Motor neuron (in vitro differentiated cells): ENCODE results near the gene MZB1. TPM values are rescaled to one million over a fixed set of nuclear protein-coding genes. Genes with fewer than 3 reads are reported as not detected.
A peak's percentile ranks its signal among the peaks of the same experiment; 100 is the strongest.
"Not testable (repeated sequence)": the region's sequence is repeated elsewhere in the genome, so short reads cannot be mapped to it uniquely, and the experiment has no call there.

Source experiments
- ATAC-seq, 8 experiments: fragments of 200-7000 bp; cut with Tn5 transposase; replicated peaks in 6 of 8; 2 replicates each; pipeline ENCODE4 v1.8.0; 2021; ENCODE audit warnings: mild to moderate bottlenecking in 8 of 8, moderate library complexity in 8 of 8
- H3K27ac ChIP-seq, 2 donors: fragments of 250-450 bp; sonication (Bioruptor Pico); 2 replicates each; pipeline ENCODE4 v1.9.0; 2021; ENCODE audit warnings: antibody characterized with exemption in 2 of 2, mild to moderate bottlenecking in 2 of 2, moderate library complexity in 1 of 2
- H3K4me1 ChIP-seq, 2 donors: fragments of 250-450 bp; sonication (Bioruptor Pico); replicated peaks in 1 of 2; 2 replicates each; pipeline ENCODE4 v1.6.1; 2021; ENCODE audit warnings: antibody characterized with exemption in 2 of 2, mild to moderate bottlenecking in 2 of 2, moderate library complexity in 1 of 2
- H3K4me3 ChIP-seq, 5 donors: fragments of 250-450 bp; sonication (Bioruptor Pico); 2 replicates each; pipeline ENCODE4 v1.9.0; 2021; ENCODE audit warnings: antibody characterized with exemption in 5 of 5, mild to moderate bottlenecking in 5 of 5, moderate library complexity in 4 of 5
- WGBS, 10 experiments: fragments of 450-650 bp; shearing (Covaris generic); methylation state at CpG; one replicate each; pipeline ENCODE4 v1.0.0; 2022; 5-methylcytosine and 5-hydroxymethylcytosine counted together
- in situ Hi-C, 9 experiments: fragments of 400-800 bp; cut with MboI; loops; one replicate each; pipeline ENCODE4 v1.15.0; 2021; ENCODE audit warnings: low sequenced_read_pairs in 9 of 9, low pct_unique_long_range_greater_than_20kb in 2 of 9; ENCODE audit not compliant: unreplicated experiment in 9 of 9
- total RNA-seq, 8 experiments: library from RNA; unstranded; fragments of 300-600 nt; gene quantifications; 2 replicates each; pipeline versions ENCODE4 v1.2.3 to v1.2.4, GENCODE V29; 2022

MZB1 gene
- total RNA-seq, 8 experiments from 2014 or later = 0.18 to 0.97 (median 0.44) TPM

DNA sequence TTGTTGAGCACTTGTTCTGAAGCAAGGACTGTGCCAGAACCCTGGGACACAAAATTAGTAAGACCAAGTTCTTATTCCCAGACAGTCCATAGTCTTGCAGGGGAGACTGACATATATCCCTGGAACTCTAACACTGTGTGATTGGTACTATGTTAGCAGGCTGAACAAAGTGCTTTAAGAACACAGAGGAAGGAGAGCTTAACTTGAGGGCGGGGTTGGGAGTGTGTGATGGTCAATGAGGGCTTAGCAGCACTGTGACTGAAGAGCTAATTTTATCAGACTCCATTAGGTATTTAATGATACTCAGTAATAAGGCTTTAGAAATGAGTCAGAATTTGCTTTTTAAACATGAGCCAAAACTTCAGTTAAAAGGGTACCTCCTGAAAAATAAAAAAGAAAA lies 29.1 kb upstream of the MZB1 start:
- in situ Hi-C loops = no loop called here
- 43 to 100% (median 77%) methylated on average over 1 of the region's 1 CpG; no CpG with 5 or more reads in 2 of the 10 experiments for WGBS, 10 experiments
- H3K27ac ChIP-seq = no peak overlapping the region
- no peak for ATAC-seq
- H3K4me1 ChIP-seq = peaks cover 11 to 18% of the 10 kb centered on the region in 2 donors
- no peak overlapping the region for H3K4me3 ChIP-seq

DNA sequence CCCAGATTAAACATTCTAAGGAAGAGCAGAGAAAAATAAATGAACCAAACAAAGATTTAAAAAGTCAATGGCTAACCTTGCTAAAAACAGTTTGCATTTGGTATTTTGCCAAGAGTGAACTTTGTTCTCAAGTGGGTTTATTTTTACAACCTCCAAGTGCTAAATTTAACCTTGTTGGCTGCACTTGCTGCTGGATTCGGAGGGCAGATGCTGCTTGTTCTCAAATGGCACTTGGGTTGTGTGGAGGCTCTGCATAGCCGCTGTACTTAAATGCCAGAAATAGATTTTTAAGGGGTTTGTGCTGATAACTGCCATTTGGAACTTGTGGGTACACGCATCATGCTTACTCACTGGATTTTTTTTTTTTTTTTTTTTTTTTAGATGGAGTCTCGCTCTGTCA lies 27.5 kb upstream of the MZB1 start:
- in situ Hi-C loops = no loop called here
- no peak for ATAC-seq
- Histone ChIP-seq H3K4me3 (no peak overlapping the region), H3K27ac (no peak overlapping the region), H3K4me1 (peaks cover 11 to 14% of the 10 kb centered on the region in 2 donors)
- WGBS, 10 experiments = 50 to 100% (median 84%) methylated on average over 1 to 4 of the region's 4 CpGs; no CpG with 5 or more reads in 1 of the 10 experiments

DNA sequence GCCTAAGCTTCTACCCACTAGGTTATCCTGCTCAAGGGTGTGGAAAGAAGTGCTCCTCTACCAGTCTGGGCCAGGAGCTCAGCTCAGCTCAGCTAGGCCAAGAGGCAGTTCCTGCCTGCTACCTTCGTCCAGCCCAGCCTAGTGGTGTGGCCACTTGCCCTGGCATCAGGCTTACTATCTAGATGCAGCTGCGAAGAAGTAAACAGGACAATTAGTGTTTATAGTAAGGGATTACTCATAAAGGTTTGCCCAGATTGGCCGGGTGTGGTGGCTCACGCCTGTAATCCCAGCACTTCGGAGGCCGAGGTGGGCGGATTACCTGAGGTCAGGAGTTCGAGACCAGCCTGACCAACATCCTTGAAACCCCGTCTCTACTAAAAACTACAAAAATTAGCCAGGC lies 26.9 kb upstream of the MZB1 start:
- in situ Hi-C loops = no loop called here
- ATAC-seq = no peak
- H3K4me3 ChIP-seq = no peak overlapping the region
- H3K27ac ChIP-seq = no peak overlapping the region
- H3K4me1 ChIP-seq = peaks cover 12 to 14% of the 10 kb centered on the region in 2 donors
- WGBS, 10 experiments = 91 to 100% (median 95%) methylated on average over 1 to 8 of the region's 9 CpGs; no CpG with 5 or more reads in 3 of the 10 experiments

DNA sequence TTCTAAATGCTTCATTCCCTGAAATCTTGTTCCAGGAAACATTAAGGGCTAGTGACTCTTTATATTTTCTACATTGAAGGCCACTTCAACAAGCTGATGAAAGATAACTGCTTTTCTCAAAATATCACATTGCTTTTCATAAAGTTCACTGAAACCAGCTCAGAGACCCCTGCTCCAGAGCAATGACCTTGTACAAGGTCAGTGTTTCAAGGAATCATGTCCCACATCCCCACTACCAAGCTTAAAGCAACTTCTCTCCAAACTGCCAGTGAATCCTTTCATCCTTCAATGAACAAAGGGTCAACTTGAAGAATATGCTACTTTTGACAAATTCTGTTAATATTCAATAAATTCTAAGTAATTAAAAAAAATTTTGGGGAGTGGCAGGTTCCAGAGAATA lies 26.2 kb upstream of the MZB1 start:
- no peak overlapping the region for H3K27ac ChIP-seq
- ATAC-seq = no peak
- no peak overlapping the region for H3K4me3 ChIP-seq
- in situ Hi-C loops = no loop called here
- H3K4me1 ChIP-seq = peaks cover 14 to 20% of the 10 kb centered on the region in 2 donors

DNA sequence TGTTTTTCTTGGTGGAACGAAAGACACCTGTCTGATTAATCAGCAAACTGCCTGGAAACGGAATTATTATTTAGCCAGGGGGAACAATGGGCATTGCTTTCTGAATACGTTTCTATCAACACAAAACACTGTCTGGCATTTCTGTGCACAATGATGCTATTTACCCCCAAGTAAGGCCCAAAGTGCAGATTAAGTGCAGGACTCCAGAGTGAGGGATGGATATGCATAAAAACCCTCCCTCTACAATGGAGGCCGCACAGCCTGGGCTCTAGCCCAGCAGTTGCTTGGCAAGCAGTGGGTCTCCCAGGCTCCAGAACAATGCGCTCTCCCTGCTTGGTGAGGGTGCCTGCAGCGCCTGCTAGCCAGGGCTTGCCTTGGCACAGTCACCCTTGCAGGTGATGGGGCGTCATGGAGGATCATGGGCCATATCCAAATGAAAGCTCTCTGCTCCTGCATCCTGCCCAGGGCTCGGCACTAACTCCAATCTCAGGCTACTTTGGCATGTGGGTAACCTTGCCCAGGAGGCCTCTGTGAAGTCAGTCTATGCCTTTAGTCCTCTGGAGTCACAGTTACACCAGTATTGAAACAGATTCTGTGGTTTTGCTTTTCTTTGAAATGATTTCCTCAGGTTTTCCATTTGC lies 25.6 kb upstream of the MZB1 start:
- Histone ChIP-seq H3K27ac (no peak overlapping the region), H3K4me3 (no peak overlapping the region), H3K4me1 (peaks cover 14 to 21% of the 10 kb centered on the region in 2 donors)
- WGBS, 10 experiments = 40 to 92% (median 76%) methylated on average over 1 to 6 of the region's 8 CpGs
- in situ Hi-C loops = no loop called here
- peak in 6 of 8 experiments; percentile 36 to 92 (median 68) for ATAC-seq

DNA sequence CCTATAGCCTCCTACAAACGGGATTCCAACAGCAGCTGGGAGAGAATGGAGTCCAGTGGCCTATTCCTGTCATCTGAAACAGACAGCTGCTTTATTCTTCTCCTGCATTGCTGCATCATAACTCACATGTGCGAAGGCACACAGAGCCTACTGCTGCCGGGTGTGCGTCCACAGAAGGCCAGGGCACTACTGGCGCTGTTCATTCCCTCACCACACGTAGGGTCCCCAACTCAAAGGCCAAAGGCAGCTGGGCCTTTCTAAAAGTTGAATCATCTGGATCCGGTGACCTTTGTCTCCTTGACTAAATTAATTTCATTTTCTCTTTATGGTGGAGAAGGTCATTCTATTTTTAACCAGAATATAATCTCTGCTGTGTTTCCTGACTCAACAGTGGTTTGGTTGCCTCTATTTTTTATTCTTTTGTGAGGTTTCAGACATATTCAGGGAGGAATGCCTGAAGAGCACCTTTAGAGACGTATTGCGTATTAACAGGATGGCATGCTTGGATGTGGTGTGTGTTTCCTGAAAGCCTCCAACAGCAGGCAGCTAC lies 24.9 kb upstream of the MZB1 start:
- H3K4me3 ChIP-seq = no peak overlapping the region
- peak overlapping the region in 1 of 2 donors; percentile 46 for H3K27ac ChIP-seq
- H3K4me1 ChIP-seq = peaks cover 14 to 21% of the 10 kb centered on the region in 2 donors
- ATAC-seq = peak in 4 of 8 experiments; percentile 44 to 62 (median 48)
- 83 to 100% (median 100%) methylated on average over 1 to 9 of the region's 9 CpGs; no CpG with 5 or more reads in 1 of the 10 experiments for WGBS, 10 experiments
- in situ Hi-C loops = no loop called here

DNA sequence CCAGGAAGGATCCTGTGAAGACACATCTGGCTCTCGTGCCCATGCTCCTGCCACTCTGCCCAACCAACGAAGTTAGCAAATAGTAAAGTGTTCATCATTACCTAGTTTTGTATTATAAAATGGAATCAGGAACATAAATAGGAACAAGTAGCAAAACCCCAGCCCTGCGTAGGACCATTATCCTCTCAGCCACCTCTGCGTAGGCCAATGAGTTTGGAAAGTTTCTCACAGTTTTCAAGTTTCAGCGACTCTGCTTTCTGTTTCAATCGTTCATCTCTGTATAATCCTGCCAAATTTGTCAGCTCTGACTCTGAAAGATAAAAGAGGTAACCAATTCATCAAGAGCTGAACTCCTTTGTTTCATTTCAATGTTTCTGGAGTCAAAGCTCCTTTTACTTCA lies 24.2 kb upstream of the MZB1 start:
- no peak for ATAC-seq
- Histone ChIP-seq H3K4me1 (peaks cover 14 to 21% of the 10 kb centered on the region in 2 donors), H3K27ac (no peak overlapping the region), H3K4me3 (no peak overlapping the region)
- in situ Hi-C loops = no loop called here
- WGBS, 10 experiments = 86 to 100% (median 90%) methylated on average over 1 to 6 of the region's 6 CpGs; no CpG with 5 or more reads in 1 of the 10 experiments

DNA sequence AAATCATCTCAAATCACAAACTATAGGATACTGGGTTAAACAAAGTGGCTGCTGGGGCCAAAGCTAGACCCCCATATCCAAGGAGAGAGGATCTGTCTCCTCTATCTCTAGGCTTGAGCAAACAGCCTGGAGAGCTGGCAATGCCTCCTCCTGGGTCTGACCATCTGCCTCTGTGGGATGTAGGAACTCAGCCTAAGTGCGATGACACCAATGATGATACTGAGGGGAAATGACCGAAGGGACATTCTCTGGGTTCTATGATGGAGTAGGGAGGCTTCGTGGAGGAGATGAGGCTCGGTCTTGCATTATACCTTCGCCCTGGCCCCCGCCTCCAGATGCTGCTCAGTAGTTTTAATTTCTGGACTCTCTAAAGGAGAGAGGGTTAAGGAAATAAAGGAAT lies 23.4 kb upstream of the MZB1 start:
- in situ Hi-C loops = no loop called here
- 83 to 100% (median 96%) methylated on average over 1 to 6 of the region's 6 CpGs; no CpG with 5 or more reads in 5 of the 10 experiments for WGBS, 10 experiments
- H3K4me1 ChIP-seq = peaks cover 14 to 21% of the 10 kb centered on the region in 2 donors

DNA sequence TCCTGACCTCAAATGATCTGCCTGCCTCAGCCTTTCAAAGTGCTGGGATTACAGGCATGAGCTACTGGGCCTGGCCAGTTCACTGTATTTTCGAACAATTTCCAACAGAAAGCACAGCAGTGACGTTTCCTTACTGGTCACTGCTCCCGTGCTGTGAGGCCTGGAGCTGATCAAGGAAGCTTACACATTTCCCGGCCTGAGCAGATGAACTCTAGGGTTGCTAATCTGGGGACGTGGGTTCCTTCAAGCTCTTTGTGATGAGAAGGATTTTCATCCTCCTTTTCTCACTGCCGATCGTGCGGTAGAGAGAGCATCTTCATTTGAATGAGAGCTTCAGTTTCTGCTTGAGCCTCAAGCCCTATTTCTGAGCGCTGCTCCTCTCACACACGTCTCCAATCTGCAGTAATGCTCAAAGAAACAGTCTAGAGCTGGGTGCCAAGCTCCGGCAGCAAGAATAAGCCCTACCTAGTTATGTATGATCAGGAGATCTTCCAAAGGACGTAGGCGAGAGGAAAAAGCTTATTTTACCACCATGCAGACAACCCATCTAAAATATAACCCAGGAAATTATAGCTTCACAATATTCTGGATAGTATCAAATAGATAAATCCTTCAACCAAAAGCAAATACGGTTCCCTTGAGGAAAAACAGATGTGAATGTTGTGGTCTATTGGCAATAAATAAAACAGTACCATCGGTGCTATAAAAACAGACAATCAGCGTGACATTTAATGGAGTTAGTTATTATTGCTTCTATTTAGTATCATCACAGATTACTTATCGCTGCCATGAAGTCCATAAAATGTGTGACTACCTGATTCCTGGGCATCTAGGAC lies 21.5 kb upstream of the MZB1 start:
- WGBS, 10 experiments = 1 to 100% (median 75%) methylated on average over 2 to 9 of the region's 17 CpGs; no CpG with 5 or more reads in 1 of the 10 experiments
- Histone ChIP-seq H3K4me3 (no peak overlapping the region), H3K4me1 (peaks cover 14 to 21% of the 10 kb centered on the region in 2 donors), H3K27ac (peak overlapping the region in 1 of 2 donors; percentile 35)
- ATAC-seq = peak in 5 of 8 experiments; percentile 9 to 92 (median 41)
- in situ Hi-C loops = no loop called here

More for the DNA sequence above, 23.4 kb upstream of the MZB1 start:
- Histone ChIP-seq H3K4me3 (no peak overlapping the region), H3K27ac (no peak overlapping the region)
- no peak for ATAC-seq

DNA sequence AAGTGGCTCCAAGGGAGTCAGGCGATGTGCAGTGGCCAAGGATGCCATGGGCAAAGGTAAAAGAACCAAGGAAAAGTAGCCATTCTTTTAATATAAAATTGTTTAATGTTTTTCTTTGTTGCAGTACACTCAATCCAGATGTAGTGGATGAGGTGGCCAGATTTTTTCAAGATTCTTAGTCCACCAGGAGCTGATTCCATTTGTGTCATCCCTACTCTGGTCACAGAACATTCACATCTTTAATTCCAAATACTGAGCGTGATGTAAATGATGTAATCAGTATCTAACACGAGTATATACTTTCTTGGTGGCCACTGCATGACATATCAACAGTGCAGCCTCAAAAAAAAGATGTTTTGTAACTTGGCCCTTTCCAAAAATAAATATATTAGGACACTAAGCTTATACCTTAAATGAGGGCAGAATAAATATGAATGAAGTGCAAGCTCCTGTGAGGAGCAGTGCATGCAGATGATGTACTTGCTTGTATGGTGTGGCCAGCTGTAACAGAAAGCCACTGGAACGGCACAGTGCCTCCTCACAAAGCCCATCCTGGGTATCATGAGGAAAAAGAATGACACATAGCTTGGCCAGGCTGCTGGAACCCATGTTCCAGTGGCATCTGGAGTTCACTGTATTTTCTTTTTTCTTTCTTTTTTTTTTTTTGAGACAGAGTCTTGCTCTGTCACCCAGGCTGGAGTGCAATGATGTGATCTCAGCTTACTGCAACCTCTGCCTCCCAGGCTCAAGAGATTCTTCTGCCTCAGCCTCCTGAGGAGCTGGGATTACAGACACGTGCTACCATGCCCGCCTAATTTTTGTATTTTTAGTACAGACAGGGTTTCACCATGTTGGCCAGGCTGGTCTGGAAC lies 20.6 kb upstream of the MZB1 start:
- 24 to 100% (median 74%) methylated on average over 1 to 5 of the region's 6 CpGs; no CpG with 5 or more reads in 2 of the 10 experiments for WGBS, 10 experiments
- peak in 7 of 8 experiments; percentile 19 to 57 (median 47) for ATAC-seq
- in situ Hi-C loops = no loop called here

DNA sequence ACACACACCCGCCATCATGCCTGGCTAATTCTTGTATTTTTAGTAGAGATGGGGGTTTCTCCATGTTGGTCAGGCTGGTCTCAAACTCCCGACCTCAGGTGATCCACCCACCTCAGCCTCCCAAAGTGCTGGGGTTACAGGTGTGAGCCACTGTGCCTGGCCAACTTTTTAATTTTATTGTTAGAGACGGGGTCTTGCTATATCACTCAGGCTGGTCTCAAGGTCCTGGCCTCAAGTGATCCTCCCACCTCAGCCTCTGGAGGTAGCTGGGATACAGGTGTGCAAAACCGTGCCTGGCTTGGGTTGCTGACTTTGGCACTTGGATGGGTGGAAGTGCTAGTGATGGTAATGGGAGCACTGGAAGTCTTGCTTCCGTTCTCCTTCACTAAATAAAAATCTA lies 19.4 kb upstream of the MZB1 start:
- H3K27ac ChIP-seq, in situ Hi-C loops, ATAC-seq, H3K4me3 ChIP-seq: not testable (repeated sequence)
- WGBS, 10 experiments = 40 to 100% (median 95%) methylated on average over 1 to 3 of the region's 5 CpGs; no CpG with 5 or more reads in 4 of the 10 experiments
- H3K4me1 ChIP-seq = peaks cover 6 to 17% of the 10 kb centered on the region in 2 donors

More for the DNA sequence above, 20.6 kb upstream of the MZB1 start:
- H3K4me3 ChIP-seq = no peak overlapping the region
- no peak overlapping the region for H3K27ac ChIP-seq
- peaks cover 11 to 17% of the 10 kb centered on the region in 2 donors for H3K4me1 ChIP-seq

DNA sequence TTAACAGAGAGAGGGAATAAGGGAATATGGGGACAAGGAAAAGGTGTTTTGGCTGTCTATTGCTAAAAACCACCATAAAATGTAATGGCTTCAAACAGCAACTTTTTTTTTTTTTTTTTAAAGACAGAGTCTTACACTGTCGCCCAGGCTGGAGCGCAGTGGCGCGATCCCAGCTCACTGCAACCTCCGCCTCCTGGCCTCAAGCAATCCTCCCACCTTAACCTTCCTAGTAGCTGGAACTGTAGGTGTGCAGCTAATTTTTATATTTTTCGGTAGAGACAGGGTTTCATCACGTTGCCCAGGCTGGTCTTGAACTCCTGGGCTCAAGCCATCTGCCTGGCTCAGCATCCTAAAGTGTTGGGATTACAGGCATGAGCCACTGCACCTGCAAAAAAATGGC lies 18.5 kb upstream of the MZB1 start:
- no peak overlapping the region for H3K27ac ChIP-seq
- WGBS, 10 experiments = 76 to 100% (median 96%) methylated on average over 2 to 7 of the region's 7 CpGs; no CpG with 5 or more reads in 4 of the 10 experiments
- H3K4me1 ChIP-seq = peaks cover 6 to 18% of the 10 kb centered on the region in 2 donors
- in situ Hi-C loops = no loop called here
- no peak for ATAC-seq
- no peak overlapping the region for H3K4me3 ChIP-seq
